SK-N-DZ (cell line): Measurements from ENCODE around the gene HS6ST1. TPM values are rescaled to one million over a fixed set of nuclear protein-coding genes. Genes with fewer than 3 reads are reported as not detected.

Experiments used
- DNase-seq: peaks from one replicate; pipeline ENCODE4 v3.0.0-alpha.2; 2015; ENCODE audit warnings: low spot score
- polyA plus RNA-seq, 2 experiments: library from polyadenylated mRNA; depleted of rRNA; stranded (reverse); fragments of >200 nt; gene quantifications; 2 replicates each; pipeline ENCODE4 v1.2.3, GENCODE V29; 2014

The HS6ST1 gene, protein sequence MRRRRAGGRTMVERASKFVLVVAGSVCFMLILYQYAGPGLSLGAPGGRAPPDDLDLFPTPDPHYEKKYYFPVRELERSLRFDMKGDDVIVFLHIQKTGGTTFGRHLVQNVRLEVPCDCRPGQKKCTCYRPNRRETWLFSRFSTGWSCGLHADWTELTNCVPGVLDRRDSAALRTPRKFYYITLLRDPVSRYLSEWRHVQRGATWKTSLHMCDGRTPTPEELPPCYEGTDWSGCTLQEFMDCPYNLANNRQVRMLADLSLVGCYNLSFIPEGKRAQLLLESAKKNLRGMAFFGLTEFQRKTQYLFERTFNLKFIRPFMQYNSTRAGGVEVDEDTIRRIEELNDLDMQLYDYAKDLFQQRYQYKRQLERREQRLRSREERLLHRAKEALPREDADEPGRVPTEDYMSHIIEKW
- 19.7 and 20.5 TPM in 2 replicates for polyA plus RNA-seq (2014; cell fraction: cytosol; rRNA removed)
- 10.5 and 11.1 TPM in 2 replicates for polyA plus RNA-seq (2014; cell fraction: nucleus; rRNA removed)

GRCh38 chr2:128318776-128319464, at the start of gene HS6ST1:
HS6ST1 (minus strand) TSS chr2:128318868; CDS start chr2:128318563, 305 bp downstream.
- peak; percentile 74 for DNase-seq

DNA sequence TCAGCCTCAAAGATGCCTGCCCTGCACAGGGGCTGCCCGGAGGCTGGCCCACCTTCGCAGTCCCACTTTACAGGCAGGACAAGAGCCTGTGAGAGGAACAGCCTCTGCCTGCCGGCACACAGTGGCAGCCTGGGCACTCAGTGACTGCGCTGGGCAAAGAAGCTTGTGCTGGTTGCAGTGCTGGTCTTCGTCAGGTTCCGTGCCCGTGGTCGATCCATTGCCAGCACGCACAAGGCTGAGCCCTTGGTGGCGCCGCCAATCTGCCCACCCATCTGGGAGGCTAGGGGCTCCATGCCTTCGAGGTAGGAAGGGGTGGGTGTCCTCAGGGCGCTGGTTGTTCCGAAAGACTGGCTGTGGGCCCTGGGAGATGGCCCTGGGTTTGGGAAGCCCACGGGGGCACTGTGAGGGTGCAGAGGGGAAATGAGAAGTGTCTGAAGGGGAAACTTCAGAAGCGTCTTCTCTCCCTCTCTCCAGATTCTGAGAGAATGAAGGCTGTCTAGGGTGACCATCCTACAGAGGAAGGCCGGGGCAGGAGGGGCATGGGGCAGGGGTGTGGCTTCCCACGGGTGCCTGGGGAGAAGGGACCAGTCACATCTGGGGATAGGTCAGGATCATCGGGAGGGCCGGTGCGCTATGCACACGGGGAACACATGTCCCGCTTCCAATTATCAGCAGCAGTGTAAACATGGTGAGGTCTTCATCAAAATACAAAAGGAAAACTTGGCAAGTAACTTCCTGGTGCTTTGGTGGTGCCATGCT, 49.1 kb upstream of the HS6ST1 start:
- DNase-seq, result no peak

- DNase-seq, result no peak
These were observed 48.2 kb upstream of the HS6ST1 start for GRCh38 chr2:128366713-128367511.

GRCh38 chr2:128365217-128365905, 46.7 kb upstream of the HS6ST1 start:
- DNase-seq, result no peak

DNA sequence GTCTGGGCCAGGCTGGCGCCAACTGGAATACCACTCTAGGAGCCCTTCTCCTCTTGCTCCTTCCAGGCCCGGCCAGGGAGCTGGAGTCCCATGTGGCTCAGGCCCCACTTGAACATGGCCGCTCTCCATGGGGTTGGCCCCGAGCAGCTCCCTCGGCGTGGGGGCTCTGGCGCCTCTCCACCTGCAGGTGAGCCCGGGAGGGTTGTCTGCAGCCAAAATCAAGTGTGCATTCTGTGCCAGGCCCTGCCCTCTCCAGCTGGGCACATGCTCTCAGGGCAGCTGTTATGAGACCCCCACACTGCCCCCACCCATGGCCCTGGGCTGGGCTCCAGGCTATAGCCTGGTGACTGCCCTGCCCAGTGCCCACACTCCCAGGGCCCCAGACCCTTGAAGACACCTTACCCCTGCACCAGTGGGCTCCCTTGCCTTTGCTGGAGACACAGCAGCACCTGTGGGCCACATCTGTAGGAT, 45.8 kb upstream of the HS6ST1 start:
- no peak for DNase-seq

GRCh38 chr2:128363934-128364361, 45.3 kb upstream of the HS6ST1 start:
- no peak for DNase-seq

DNA sequence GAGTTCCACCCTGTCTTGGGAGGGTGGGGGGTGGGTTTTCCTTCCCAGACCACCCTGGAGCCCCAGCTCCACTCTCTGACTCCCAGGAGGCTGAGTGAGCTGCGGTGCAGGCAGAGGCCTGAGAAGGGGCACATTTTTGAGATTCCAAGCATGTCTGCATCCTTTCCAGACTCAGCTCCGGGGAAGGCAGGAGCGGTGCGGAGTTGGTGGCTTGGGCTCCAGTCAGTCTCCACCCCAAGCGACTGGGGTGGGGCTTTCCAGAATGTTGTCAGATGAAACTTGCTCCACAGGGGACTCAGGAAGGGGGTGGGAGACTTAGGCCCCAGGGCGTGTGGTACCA, 44.2 kb upstream of the HS6ST1 start:
- DNase-seq, result no peak

GRCh38 chr2:128362176-128362888, 43.7 kb upstream of the HS6ST1 start:
- no peak for DNase-seq

DNA sequence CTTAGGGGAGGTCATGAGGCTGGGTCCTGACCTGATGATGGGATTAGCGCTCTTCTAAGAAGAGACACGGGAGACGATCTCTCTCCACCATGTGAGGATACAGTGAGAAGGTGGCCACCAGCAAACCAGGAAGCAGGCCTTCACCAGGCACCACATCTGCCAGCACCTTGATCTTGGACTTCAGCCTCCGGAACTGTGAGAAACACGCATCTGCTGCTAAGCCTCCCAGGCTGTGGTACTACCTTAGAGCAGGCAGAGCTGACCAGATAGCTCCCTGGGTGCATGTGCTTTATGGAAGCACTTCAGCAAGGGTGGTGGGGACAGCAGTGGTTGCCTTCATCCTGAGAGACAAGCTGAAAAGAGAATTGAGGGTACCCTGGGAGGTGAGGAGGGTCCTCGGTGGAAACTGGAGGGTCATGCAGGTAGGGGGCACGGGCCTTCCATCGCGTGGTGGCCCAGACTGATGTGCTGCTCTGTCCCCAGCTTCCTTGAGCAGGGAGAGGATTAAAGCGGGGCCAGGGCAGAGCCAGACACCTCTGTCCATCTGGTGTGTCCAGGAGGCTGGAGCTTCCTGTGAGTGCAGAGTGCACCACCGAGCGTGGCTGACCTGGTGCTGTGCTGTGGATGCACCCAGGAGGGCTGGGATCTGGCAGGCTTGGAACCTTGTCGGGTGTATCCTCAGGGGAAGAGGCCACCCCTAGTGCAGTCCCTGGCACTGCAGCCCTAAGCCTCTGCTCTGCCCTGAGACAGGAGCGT, 42.9 kb upstream of the HS6ST1 start:
- no peak for DNase-seq

- DNase-seq, result no peak
These were observed 42.0 kb upstream of the HS6ST1 start for GRCh38 chr2:128360711-128361110.

DNA sequence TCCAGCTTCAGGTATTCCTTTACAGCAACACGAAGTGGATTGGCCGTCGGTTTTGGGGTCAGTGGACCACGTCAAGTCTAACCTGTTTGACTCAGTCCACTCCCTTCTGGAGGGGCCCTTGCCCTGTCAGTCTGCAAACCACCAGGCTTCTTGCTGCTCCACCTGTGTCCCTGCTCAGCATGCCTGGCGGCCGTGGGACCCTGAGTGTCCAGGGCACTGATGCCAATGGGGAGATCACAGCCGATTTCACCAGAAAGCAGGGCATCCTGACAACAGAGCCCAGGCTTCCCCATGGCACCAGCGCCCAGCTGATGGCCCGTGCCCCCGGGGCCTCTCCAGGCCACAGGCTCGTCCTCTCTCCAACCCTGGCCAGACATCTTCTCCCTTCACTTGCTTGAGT, 41.2 kb upstream of the HS6ST1 start:
- DNase-seq, result no peak

DNA sequence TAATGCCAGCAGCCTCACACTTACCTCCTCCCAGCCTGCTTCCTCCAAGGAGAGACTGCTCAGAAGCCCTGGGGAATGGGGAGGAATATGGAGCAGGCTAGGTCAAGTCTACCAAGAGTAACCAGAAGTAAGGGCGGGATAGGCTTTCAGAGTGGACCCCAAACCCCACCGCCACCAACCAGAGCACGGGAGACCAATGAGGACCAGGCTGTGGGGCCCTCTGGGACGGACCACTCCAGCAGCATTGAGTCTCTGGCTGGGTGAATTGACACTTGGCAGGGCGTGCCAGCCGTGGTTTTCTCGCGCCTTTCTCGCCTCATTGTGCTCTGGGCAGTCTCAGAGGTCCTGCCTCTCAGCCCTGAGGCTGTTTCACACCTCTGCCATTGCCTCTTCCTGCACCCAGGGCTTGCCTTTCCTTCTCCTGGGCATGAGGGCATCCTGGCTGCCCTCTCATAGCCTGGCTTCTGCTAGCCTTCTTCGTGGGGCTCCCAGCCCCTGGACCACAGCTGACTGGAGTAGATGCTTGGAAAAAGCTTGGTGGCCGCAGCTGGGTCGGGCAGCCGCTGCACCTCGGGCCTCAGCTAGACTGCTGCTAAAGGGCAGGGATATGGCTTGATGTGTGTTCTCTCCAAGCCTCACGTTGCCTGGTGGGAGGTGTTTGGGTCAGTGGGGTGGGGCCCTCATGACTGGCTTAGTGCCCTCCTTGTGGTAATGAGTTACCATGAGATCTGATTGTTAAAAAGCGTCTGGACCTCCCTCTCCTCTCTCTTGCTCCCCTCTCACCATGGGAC, 40.5 kb upstream of the HS6ST1 start:
- DNase-seq, result no peak

- DNase-seq, result no peak
These were observed 39.1 kb upstream of the HS6ST1 start for GRCh38 chr2:128357506-128358370.

DNA sequence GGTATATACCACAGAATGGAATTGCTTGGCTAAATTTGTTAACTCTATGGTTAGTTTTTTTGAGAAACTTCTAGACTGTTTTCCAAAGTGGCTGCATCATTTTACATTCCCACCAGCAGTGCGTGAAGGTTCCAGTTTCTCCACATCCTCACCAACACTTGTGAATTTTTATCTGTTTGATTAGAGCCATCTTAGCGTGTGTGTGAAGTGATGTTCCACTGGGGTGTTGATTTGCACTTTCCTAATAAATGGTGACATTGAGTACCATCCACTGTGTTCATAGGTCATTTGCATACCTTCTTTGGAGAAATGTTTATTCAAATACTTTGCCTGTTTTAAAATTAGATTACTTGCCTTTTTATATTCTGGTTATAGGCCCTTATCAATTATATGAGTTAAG, 37.5 kb upstream of the HS6ST1 start:
- no peak for DNase-seq

DNA sequence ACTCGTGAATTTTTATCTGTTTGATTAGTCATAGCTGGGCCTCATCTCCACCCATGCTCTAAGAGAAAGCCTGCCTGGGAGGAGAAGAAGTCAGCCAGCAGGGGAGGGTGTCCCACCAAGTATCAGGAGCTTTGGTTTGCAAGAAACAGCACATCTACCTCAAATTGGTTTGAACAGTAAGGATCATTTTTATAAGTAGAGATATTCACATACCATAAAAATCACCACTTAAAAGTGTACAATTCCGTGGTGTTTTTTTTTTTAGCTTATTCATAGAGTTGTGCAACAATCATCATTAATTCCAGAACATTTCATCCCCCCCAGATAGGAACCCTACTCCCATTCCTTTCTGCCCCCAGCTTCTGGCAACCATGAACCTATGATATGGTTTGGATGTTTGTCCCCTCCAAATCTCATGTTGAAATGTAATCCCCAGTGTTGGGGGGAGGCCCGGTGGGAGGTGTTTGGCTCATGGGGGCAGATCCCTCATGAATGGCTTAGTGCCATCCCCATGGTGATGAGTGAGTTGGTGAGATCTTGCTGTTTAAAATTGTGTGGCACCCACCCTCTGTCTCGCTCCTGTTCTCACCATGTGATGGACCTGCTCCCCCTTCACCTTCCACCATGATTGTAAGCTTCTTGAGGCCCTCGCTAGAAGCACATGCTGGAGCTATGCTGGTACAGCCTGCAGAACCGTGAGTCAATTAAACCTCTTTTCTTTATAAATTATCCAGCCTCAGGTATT, 36.2 kb upstream of the HS6ST1 start:
- no peak for DNase-seq

DNA sequence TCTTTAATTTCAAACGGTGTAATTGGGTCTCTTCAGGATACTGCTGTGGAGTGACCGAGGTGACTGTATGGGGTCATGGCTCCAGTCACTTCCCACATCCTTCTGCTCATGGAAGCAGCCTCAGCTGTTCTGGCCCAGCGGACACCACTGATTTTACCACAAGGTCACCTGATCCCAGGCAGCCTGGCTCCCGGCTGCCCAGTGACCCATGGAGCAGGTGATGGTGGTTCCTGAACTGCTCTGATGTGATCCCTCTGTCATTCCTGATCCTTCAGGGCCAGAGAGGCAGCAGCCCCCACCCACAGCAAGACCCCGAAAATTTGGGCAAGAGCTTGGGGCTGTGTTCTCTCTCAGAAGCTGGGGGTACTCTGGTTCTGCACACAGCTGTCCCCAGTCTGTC, 35.5 kb upstream of the HS6ST1 start:
- DNase-seq, result no peak

GRCh38 chr2:128350736-128351135, 32.1 kb upstream of the HS6ST1 start:
- DNase-seq, result no peak
